ENCODE measurements around the gene ST7. TPM values are rescaled to one million over a fixed set of nuclear protein-coding genes. Genes with fewer than 3 reads are reported as not detected.

ST7 gene
- total and polyA plus RNA-seq, 2 of the 13 experiments (the other 11 are each of a cell fraction or from before 2014, with no cell fraction given): 17.3 to 23.5 TPM

DNA sequence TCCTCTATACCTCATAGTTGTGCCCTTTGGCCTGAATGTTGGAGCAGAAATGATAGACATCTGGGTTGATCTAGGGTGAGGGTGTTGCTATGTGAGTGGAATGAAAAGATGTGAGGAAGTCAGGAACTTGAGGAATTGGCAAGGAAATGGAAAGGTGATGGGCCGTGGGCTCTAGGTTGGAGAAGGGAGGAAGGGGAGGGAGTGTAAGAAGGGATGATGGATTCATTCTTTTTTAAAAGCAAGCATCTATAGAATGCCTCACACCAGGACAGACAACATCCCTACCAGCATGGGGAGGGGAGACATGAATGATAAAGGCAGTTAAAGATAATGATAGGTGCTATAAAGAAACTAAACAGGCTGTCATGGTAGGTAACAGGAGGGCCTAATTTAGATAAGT is 201.4 kb downstream of the ST7 start (continued):
- TF ChIP-seq BRCA1 (CRISPR knock-in tag; IDR thresholded peaks at IDR 0.05) (no peak), RXRA (CRISPR knock-in tag; IDR thresholded peaks at IDR 0.05) (no peak), ZNF350 (CRISPR knock-in tag; IDR thresholded peaks at IDR 0.05; ENCODE audit: borderline replicate concordance, low read depth) (no peak)
- TF ChIP-seq, protein P1, sequence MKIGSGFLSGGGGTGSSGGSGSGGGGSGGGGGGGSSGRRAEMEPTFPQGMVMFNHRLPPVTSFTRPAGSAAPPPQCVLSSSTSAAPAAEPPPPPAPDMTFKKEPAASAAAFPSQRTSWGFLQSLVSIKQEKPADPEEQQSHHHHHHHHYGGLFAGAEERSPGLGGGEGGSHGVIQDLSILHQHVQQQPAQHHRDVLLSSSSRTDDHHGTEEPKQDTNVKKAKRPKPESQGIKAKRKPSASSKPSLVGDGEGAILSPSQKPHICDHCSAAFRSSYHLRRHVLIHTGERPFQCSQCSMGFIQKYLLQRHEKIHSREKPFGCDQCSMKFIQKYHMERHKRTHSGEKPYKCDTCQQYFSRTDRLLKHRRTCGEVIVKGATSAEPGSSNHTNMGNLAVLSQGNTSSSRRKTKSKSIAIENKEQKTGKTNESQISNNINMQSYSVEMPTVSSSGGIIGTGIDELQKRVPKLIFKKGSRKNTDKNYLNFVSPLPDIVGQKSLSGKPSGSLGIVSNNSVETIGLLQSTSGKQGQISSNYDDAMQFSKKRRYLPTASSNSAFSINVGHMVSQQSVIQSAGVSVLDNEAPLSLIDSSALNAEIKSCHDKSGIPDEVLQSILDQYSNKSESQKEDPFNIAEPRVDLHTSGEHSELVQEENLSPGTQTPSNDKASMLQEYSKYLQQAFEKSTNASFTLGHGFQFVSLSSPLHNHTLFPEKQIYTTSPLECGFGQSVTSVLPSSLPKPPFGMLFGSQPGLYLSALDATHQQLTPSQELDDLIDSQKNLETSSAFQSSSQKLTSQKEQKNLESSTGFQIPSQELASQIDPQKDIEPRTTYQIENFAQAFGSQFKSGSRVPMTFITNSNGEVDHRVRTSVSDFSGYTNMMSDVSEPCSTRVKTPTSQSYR (CRISPR knock-in tag; IDR thresholded peaks at IDR 0.05; ENCODE audit: borderline replicate concordance): no peak
- TF ChIP-seq, protein P2, sequence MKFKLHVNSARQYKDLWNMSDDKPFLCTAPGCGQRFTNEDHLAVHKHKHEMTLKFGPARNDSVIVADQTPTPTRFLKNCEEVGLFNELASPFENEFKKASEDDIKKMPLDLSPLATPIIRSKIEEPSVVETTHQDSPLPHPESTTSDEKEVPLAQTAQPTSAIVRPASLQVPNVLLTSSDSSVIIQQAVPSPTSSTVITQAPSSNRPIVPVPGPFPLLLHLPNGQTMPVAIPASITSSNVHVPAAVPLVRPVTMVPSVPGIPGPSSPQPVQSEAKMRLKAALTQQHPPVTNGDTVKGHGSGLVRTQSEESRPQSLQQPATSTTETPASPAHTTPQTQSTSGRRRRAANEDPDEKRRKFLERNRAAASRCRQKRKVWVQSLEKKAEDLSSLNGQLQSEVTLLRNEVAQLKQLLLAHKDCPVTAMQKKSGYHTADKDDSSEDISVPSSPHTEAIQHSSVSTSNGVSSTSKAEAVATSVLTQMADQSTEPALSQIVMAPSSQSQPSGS (CRISPR knock-in tag; IDR thresholded peaks at IDR 0.05): no peak

DNA sequence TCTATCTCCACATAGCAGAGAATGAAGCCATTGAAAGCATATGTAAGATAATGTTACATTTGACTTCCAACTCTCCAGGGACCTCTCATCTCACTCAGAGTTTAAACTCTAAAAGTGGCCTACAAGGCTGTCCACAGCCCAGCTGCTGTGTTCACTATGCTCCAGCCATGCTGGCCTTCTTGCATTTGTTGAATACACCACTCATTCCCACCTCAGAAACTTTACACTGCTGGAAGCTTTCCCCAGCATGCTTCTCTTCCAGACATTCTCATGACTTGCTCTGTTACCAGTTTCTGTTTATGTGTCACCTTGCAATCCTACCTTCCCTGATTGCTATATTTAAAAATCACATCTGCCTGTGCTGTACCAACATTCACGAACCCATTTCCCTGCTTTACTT is 202.4 kb downstream of the ST7 start:
- Histone ChIP-seq H3K36me3 (replicated peaks in 1 of 2; ENCODE audit: control insufficient read depth in 1 of 2, insufficient read depth in 2 of 2, low read length in 2 of 2) (no peaks in the 10 kb centered on the region), H3K27ac (ENCODE audit: extremely low read length, insufficient read depth, low read length) (no peak overlapping the region), H3K4me1 (ENCODE audit: insufficient read depth, low read length) (peaks cover 18% of the 10 kb centered on the region), H2AFZ (ENCODE audit: low read length) (no peak overlapping the region), H3K27me3 (ENCODE audit: control insufficient read depth in 1 of 2, insufficient read depth in 2 of 2, low read length in 2 of 2) (no peaks in the 10 kb centered on the region), H3K4me3 (replicated peaks in 1 of 3; ENCODE audit: insufficient read depth in 1 of 3, low read depth in 2 of 3, low read length in 3 of 3) (no peak overlapping the region), H3K79me2 (ENCODE audit: insufficient read depth, low read length) (no peaks in the 10 kb centered on the region), H3K4me2 (ENCODE audit: low read depth, low read length) (no peak overlapping the region), H4K20me1 (ENCODE audit: insufficient read depth, low read length) (no peaks in the 10 kb centered on the region), H3K9ac (ENCODE audit: insufficient read depth, low read depth, low read length) (no peak overlapping the region), H3K9me3 (ENCODE audit: low read length) (no peaks in the 10 kb centered on the region)
- no peak for FAIRE-seq
- intact Hi-C loops (cut with micrococcal nuclease; ENCODE audit: unreplicated experiment) (no loop called here), in situ Hi-C loops (cut with HindIII; ENCODE audit: extremely low pct_ligation_motif_present, low pct_unique_long_range_greater_than_20kb) (no loop called here)
- no peak for DNase-seq (ENCODE audit: low spot score)
- WGBS (ENCODE audit: low lambda C conversion rate): 90% methylated on average over 1 of the region's 1 CpG
- no peak for ATAC-seq
- BruUV-seq (replicated peaks): no TSS peak
- ChIA-PET POLR2A (no interaction called here), CTCF (ENCODE audit: low intra/inter-chr PET ratio, low total read pairs) (no interaction called here)
- TF ChIP-seq, protein P3, sequence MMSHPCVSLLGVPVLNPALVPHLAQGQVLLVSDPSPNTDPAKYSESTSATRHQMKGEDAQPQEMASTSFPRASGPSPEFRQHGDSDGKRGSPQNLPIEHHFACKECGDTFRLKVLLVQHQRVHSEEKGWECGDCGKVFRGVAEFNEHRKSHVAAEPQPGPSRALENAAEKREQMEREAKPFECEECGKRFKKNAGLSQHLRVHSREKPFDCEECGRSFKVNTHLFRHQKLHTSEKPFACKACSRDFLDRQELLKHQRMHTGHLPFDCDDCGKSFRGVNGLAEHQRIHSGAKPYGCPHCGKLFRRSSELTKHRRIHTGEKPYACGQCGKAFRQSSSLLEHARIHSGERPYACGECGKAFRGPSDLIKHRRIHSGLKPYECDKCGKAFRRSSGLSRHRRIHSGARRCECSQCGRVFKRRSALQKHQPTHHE (CRISPR knock-in tag; IDR thresholded peaks at IDR 0.05; ENCODE audit: borderline replicate concordance): no peak
- TF ChIP-seq, protein P4, sequence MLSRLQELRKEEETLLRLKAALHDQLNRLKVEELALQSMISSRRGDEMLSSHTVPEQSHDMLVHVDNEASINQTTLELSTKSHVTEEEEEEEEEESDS (CRISPR knock-in tag; IDR thresholded peaks at IDR 0.05; ENCODE audit: borderline replicate concordance): no peak
